NB4 (cell line): ENCODE results near the gene FKBP2.

Experiments
- DNase-seq: peaks from one replicate; pipeline ENCODE4 v3.0.0; 2010; ENCODE audit warnings: low read depth
- H3K4me3 ChIP-seq: one replicate; pipeline ENCODE4 v1.5.1; 2011; ENCODE audit warnings: mild to moderate bottlenecking, low read depth, low read length, moderate library complexity
- MAX ChIP-seq: IDR thresholded peaks from 2 replicates; pipeline ENCODE4 v1.6.1; 2011; ENCODE audit warnings: low read depth, low read length
- MYC ChIP-seq: IDR thresholded peaks from 2 replicates; pipeline ENCODE4 v1.6.1; 2011; ENCODE audit warnings: low read depth, low read length
- POLR2A ChIP-seq: IDR thresholded peaks from 2 replicates; pipeline ENCODE4 v1.6.1; 2011; ENCODE audit warnings: mild to moderate bottlenecking; ENCODE audit not compliant: insufficient read length; ENCODE audit errors: extremely low read depth
- TF ChIP-seq, protein P1 (sequence below): IDR thresholded peaks from one replicate; pipeline ENCODE4 v1.5.1; 2012; ENCODE audit warnings: low read depth, low read length

Gene FKBP2

GRCh38 chr11:64203421-64204079 is 37.3 kb upstream of the FKBP2 start:
- TF ChIP-seq POLR2A: no peak
- TF ChIP-seq MYC: no peak
- TF ChIP-seq, protein P1, sequence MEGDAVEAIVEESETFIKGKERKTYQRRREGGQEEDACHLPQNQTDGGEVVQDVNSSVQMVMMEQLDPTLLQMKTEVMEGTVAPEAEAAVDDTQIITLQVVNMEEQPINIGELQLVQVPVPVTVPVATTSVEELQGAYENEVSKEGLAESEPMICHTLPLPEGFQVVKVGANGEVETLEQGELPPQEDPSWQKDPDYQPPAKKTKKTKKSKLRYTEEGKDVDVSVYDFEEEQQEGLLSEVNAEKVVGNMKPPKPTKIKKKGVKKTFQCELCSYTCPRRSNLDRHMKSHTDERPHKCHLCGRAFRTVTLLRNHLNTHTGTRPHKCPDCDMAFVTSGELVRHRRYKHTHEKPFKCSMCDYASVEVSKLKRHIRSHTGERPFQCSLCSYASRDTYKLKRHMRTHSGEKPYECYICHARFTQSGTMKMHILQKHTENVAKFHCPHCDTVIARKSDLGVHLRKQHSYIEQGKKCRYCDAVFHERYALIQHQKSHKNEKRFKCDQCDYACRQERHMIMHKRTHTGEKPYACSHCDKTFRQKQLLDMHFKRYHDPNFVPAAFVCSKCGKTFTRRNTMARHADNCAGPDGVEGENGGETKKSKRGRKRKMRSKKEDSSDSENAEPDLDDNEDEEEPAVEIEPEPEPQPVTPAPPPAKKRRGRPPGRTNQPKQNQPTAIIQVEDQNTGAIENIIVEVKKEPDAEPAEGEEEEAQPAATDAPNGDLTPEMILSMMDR: no peak
- no peak for TF ChIP-seq MAX
- no peak overlapping the region for H3K4me3 ChIP-seq
- DNase-seq: no peak

DNA sequence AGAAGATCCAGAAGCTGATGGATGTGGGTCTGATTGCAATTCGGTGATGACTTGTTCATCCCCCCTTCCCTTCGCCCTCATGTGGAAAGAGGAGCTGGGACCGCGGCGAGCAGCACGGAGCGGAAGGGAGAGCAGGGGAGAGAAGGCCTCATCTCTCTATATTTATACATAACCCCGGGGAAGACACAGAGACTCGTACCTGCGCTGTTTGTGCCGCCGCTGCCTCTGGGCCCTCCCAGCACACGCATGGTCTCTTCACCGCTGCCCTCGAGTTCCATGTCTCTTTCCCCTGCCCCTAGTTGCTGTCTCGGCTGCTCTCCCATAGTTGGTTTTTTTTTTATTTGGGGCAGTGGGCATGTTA is 36.8 kb upstream of the FKBP2 start:
- H3K4me3 ChIP-seq: no peak overlapping the region
- DNase-seq: no peak
- TF ChIP-seq MAX (no peak), MYC (no peak), POLR2A (no peak)
- TF ChIP-seq, protein P1: no peak

DNA sequence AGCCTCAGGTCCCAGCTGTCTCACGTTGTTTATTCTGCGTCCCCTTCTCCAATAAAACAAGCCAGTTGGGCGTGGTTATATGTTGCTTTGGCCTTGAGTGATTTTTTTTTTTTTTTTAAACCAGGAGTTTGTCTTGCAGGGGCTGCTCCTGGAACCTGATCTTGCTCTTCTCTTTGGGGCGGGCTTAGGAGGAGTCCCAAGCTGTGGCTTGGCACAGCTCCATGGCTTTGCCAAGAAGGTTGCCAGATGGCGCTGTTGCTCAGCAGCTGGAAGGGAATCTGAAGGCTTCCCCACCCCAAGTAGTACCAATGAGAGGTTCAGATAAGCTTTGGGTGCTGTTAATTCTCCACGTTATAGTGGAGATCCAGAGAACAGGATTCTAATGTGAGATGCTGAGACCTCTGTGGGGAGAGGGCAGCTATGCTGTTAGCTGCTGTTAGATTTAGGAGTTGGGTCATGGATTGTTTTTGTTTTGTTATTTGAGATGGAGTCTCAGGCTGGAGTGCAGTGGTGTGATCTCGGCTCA is 36.4 kb upstream of the FKBP2 start:
- peak; percentile 95 for DNase-seq
- peak; percentile 66 for TF ChIP-seq MYC
- TF ChIP-seq, protein P1: peak; percentile 84
- TF ChIP-seq POLR2A: no peak
- TF ChIP-seq MAX: peak; percentile 70
- no peak overlapping the region for H3K4me3 ChIP-seq

- peak; percentile 99 for DNase-seq
- peak within 1 kb of the TSS; percentile 95 for H3K4me3 ChIP-seq
- TF ChIP-seq MAX (peak; percentile 54; the same call in 1 of the 2 replicates), MYC (0 out of 2 replicates have a peak, but pooled peaks have one; percentile 59), POLR2A (peak; percentile 61)
- TF ChIP-seq, protein P1: no peak
Measured at GRCh38 chr11:64206457-64207255, 34.2 kb upstream of the FKBP2 start, which contains the start of gene FERMT3. Gene FERMT3, plus strand, starts transcription at chr11:64206721. Its CDS starts 644 bp downstream, at chr11:64207365.

- TF ChIP-seq POLR2A (peak; percentile 40), MAX (peak; percentile 61), MYC (peak; percentile 71)
- TF ChIP-seq, protein P1: no peak
- peak; percentile 95 for DNase-seq
- peak overlapping the region; percentile 95 for H3K4me3 ChIP-seq
Measured at GRCh38 chr11:64207256-64208085, 33.4 kb upstream of the FKBP2 start.
